ENCODE results near the gene RAB8B. TPM values are rescaled to one million over a fixed set of nuclear protein-coding genes. Genes with fewer than 3 reads are reported as not detected.
A peak's percentile ranks its signal among the peaks of the same experiment; 100 is the strongest.

The RAB8B gene
- total and polyA plus RNA-seq, 9 of the 15 experiments (the other 6 are each of a cell fraction or from before 2014, with no cell fraction given) = 7.8 to 32.1 (median 24.2) TPM

- H3K4me1 ChIP-seq (replicated peaks in 1 of 2; ENCODE audit: control insufficient read depth in 2 of 2, insufficient read depth in 2 of 2, low read length in 2 of 2) = peaks cover 0 to 19% of the 10 kb centered on the region in 2 experiments; a peak in 4 of 5 replicates
- no peak for FAIRE-seq
- H4K20me1 ChIP-seq (replicated peaks; ENCODE audit: control insufficient read depth, insufficient read depth, low read length) = no peaks in the 10 kb centered on the region
- ChIA-PET CTCF (ENCODE audit: low intra/inter-chr PET ratio) (no interaction called here), POLR2A (interaction anchor here (0.9 to 2.7 kb wide), 4 partner anchors 9 to 30 kb away, joined by 3 to 14 read pairs (median 4); no protein-coding TSS in a partner anchor)
- peak overlapping the region; percentile 82 for H3K27ac ChIP-seq (ENCODE audit: extremely low read depth, low read depth, low read length)
- H3K9me3 ChIP-seq (replicated peaks; ENCODE audit: control insufficient read depth, insufficient read depth, low read depth, low read length) = no peaks in the 10 kb centered on the region
- peak overlapping the region in 1 of 2 experiments; percentile 49; a peak in 2 of 4 replicates for H3K9ac ChIP-seq (ENCODE audit: insufficient read depth in 1 of 2, low read depth in 2 of 2, low read length in 2 of 2)
- H3K9me1 ChIP-seq (ENCODE audit: control insufficient read depth, insufficient read depth, low read length) = no peaks in the 10 kb centered on the region
- peak overlapping the region; percentile 57 for H3K4me2 ChIP-seq (ENCODE audit: insufficient read depth, low read length)
- no peak overlapping the region for H3K4me3 ChIP-seq
- in situ Hi-C loops (cut with MboI) (no loop called here), intact Hi-C loops (cut with micrococcal nuclease) (no loop called here)
- peaks cover 63% of the 10 kb centered on the region for H3K79me2 ChIP-seq (ENCODE audit: control insufficient read depth, insufficient read depth, low read length)
- DNase-seq (ENCODE audit: extremely low read depth in 1 of 4, low spot score in 3 of 4) = no peak
- WGBS (ENCODE audit: insufficient coverage, low coverage, missing lambda C conversion rate) = 26% methylated on average over 6 of the region's 6 CpGs
- peak; percentile 11; the same call in 1 of the 3 replicates for ATAC-seq
- no TSS peak for BruUV-seq (replicated peaks)
- peaks cover 16% of the 10 kb centered on the region for H3K36me3 ChIP-seq (ENCODE audit: control insufficient read depth, insufficient read depth, low read length)
- peak overlapping the region; percentile 65; the same call in 1 of the 2 replicates for H2AFZ ChIP-seq (ENCODE audit: low read depth, low read length)
- no peaks in the 10 kb centered on the region for H3K27me3 ChIP-seq (ENCODE audit: control insufficient read depth in 2 of 2, insufficient read depth in 2 of 2, low read length in 2 of 2)
- TF ChIP-seq FOXA1 (IDR thresholded peaks at IDR 0.05; ENCODE audit: borderline replicate concordance) (no peak), KDM1A (IDR thresholded peaks at IDR 0.05) (no peak), RBFOX2 (IDR thresholded peaks at IDR 0.05; ENCODE audit: low read depth, low read length) (no peak), NFE2 (IDR thresholded peaks at IDR 0.05; ENCODE audit: low read depth) (peak; percentile 34), ADNP (tag; IDR thresholded peaks at IDR 0.05) (0 out of 2 replicates have a peak, but pooled peaks have one; percentile 51), ZNF398 (CRISPR knock-in tag; IDR thresholded peaks at IDR 0.05) (no peak), CBFB (CRISPR knock-in tag; IDR thresholded peaks at IDR 0.05) (no peak), MIER1 (IDR thresholded peaks at IDR 0.05; ENCODE audit: low read depth) (no peak), NR0B1 (IDR thresholded peaks at IDR 0.05; ENCODE audit: partially characterized antibody) (no peak), TAF15 (IDR thresholded peaks at IDR 0.05; ENCODE audit: low read depth, low read length) (no peak), NR2F6 (CRISPR knock-in tag; IDR thresholded peaks at IDR 0.05) (no peak), ZNF239 (CRISPR knock-in tag; IDR thresholded peaks at IDR 0.05) (no peak), SMARCA4 (IDR thresholded peaks at IDR 0.05) (0 out of 2 replicates have a peak, but pooled peaks have one; percentile 23), ZBED1 (IDR thresholded peaks at IDR 0.05) (no peak), TCF7L2 (IDR thresholded peaks at IDR 0.05; ENCODE audit: low read depth, low read length) (no peak), NFRKB (IDR thresholded peaks at IDR 0.05; ENCODE audit: low read depth) (no peak), SMC3 (conservative IDR thresholded peaks at IDR 0.05; ENCODE audit: insufficient read depth, low read depth, low read length) (no peak), ZBTB12 (CRISPR knock-in tag; IDR thresholded peaks at IDR 0.05) (no peak)
Measured at GRCh38 chr15:63226155-63226883, 36.9 kb downstream of the RAB8B start.
